Measurements from ENCODE around the gene CHST11.

CHST11 gene

GRCh38 chr12:104599272-104600035, 142.7 kb downstream of the CHST11 start:
- no peak overlapping the region for H3K27ac ChIP-seq (ENCODE audit: low read length)
- no peaks in the 10 kb centered on the region for H3K9me3 ChIP-seq (ENCODE audit: control insufficient read depth in 2 of 2, low read length in 2 of 2)
- no peak overlapping the region for H3K4me3 ChIP-seq (ENCODE audit: low read length in 2 of 2)
- H3K36me3 ChIP-seq (ENCODE audit: control insufficient read depth in 2 of 2, insufficient read depth in 2 of 2, low read length in 2 of 2): no peaks in the 10 kb centered on the region
- peaks cover 32% of the 10 kb centered on the region for H3K4me1 ChIP-seq (ENCODE audit: control insufficient read depth, insufficient read depth, low read length)
- no peak overlapping the region for H3K9ac ChIP-seq (ENCODE audit: low read length in 2 of 2)
- H3K27me3 ChIP-seq (ENCODE audit: control insufficient read depth in 1 of 2, insufficient read depth in 2 of 2, low read length in 2 of 2): no peaks in the 10 kb centered on the region

GRCh38 chr12:104600036-104600712, 143.4 kb downstream of the CHST11 start:
- Histone ChIP-seq H3K27ac (ENCODE audit: low read length) (no peak overlapping the region), H3K27me3 (ENCODE audit: control insufficient read depth in 1 of 2, insufficient read depth in 2 of 2, low read length in 2 of 2) (no peaks in the 10 kb centered on the region), H3K36me3 (ENCODE audit: control insufficient read depth in 2 of 2, insufficient read depth in 2 of 2, low read length in 2 of 2) (no peaks in the 10 kb centered on the region), H3K4me1 (ENCODE audit: control insufficient read depth, insufficient read depth, low read length) (peaks cover 35% of the 10 kb centered on the region), H3K9ac (ENCODE audit: low read length in 2 of 2) (no peak overlapping the region), H3K4me3 (ENCODE audit: low read length in 2 of 2) (no peak overlapping the region), H3K9me3 (ENCODE audit: control insufficient read depth in 2 of 2, low read length in 2 of 2) (no peaks in the 10 kb centered on the region)

- Histone ChIP-seq H3K4me3 (ENCODE audit: low read length in 2 of 2) (no peak overlapping the region), H3K9me3 (ENCODE audit: control insufficient read depth in 2 of 2, low read length in 2 of 2) (no peaks in the 10 kb centered on the region), H3K27ac (ENCODE audit: low read length) (no peak overlapping the region), H3K27me3 (ENCODE audit: control insufficient read depth in 1 of 2, insufficient read depth in 2 of 2, low read length in 2 of 2) (no peaks in the 10 kb centered on the region), H3K36me3 (ENCODE audit: control insufficient read depth in 2 of 2, insufficient read depth in 2 of 2, low read length in 2 of 2) (no peaks in the 10 kb centered on the region), H3K4me1 (ENCODE audit: control insufficient read depth, insufficient read depth, low read length) (peaks cover 32% of the 10 kb centered on the region), H3K9ac (ENCODE audit: low read length in 2 of 2) (no peak overlapping the region)
Observed at GRCh38 chr12:104600790-104601739, 144.3 kb downstream of the CHST11 start.

- H3K9ac ChIP-seq (ENCODE audit: low read length in 2 of 2): no peak overlapping the region
- no peaks in the 10 kb centered on the region for H3K36me3 ChIP-seq (ENCODE audit: control insufficient read depth in 2 of 2, insufficient read depth in 2 of 2, low read length in 2 of 2)
- H3K4me1 ChIP-seq (ENCODE audit: control insufficient read depth, insufficient read depth, low read length): peaks cover 25% of the 10 kb centered on the region
- no peaks in the 10 kb centered on the region for H3K27me3 ChIP-seq (ENCODE audit: control insufficient read depth in 1 of 2, insufficient read depth in 2 of 2, low read length in 2 of 2)
- no peak overlapping the region for H3K4me3 ChIP-seq (ENCODE audit: low read length in 2 of 2)
- no peaks in the 10 kb centered on the region for H3K9me3 ChIP-seq (ENCODE audit: control insufficient read depth in 2 of 2, low read length in 2 of 2)
- no peak overlapping the region for H3K27ac ChIP-seq (ENCODE audit: low read length)
Observed at GRCh38 chr12:104602406-104602805, 145.7 kb downstream of the CHST11 start.

GRCh38 chr12:104602896-104603295, 146.1 kb downstream of the CHST11 start:
- peaks cover 25% of the 10 kb centered on the region for H3K4me1 ChIP-seq (ENCODE audit: control insufficient read depth, insufficient read depth, low read length)
- H3K9ac ChIP-seq (ENCODE audit: low read length in 2 of 2): no peak overlapping the region
- no peaks in the 10 kb centered on the region for H3K9me3 ChIP-seq (ENCODE audit: control insufficient read depth in 2 of 2, low read length in 2 of 2)
- H3K4me3 ChIP-seq (ENCODE audit: low read length in 2 of 2): no peak overlapping the region
- H3K36me3 ChIP-seq (ENCODE audit: control insufficient read depth in 2 of 2, insufficient read depth in 2 of 2, low read length in 2 of 2): no peaks in the 10 kb centered on the region
- H3K27me3 ChIP-seq (ENCODE audit: control insufficient read depth in 1 of 2, insufficient read depth in 2 of 2, low read length in 2 of 2): no peaks in the 10 kb centered on the region
- H3K27ac ChIP-seq (ENCODE audit: low read length): no peak overlapping the region

GRCh38 chr12:104603545-104603973, 146.8 kb downstream of the CHST11 start:
- peak overlapping the region; percentile 46 for H3K27ac ChIP-seq (ENCODE audit: low read length)

GRCh38 chr12:104604070-104604994, 147.6 kb downstream of the CHST11 start:
- Histone ChIP-seq H3K27ac (ENCODE audit: low read length) (peak overlapping the region; percentile 46), H3K9ac (ENCODE audit: low read length in 2 of 2) (no peak overlapping the region), H3K27me3 (ENCODE audit: control insufficient read depth in 1 of 2, insufficient read depth in 2 of 2, low read length in 2 of 2) (no peaks in the 10 kb centered on the region), H3K9me3 (ENCODE audit: control insufficient read depth in 2 of 2, low read length in 2 of 2) (no peaks in the 10 kb centered on the region), H3K4me1 (ENCODE audit: control insufficient read depth, insufficient read depth, low read length) (peaks cover 25% of the 10 kb centered on the region), H3K36me3 (ENCODE audit: control insufficient read depth in 2 of 2, insufficient read depth in 2 of 2, low read length in 2 of 2) (no peaks in the 10 kb centered on the region), H3K4me3 (ENCODE audit: low read length in 2 of 2) (peak overlapping the region; percentile 15 to 21)

More at GRCh38 chr12:104603545-104603973, 146.8 kb downstream of the CHST11 start:
- Histone ChIP-seq H3K9ac (ENCODE audit: low read length in 2 of 2) (no peak overlapping the region), H3K4me1 (ENCODE audit: control insufficient read depth, insufficient read depth, low read length) (peaks cover 25% of the 10 kb centered on the region), H3K36me3 (ENCODE audit: control insufficient read depth in 2 of 2, insufficient read depth in 2 of 2, low read length in 2 of 2) (no peaks in the 10 kb centered on the region), H3K4me3 (ENCODE audit: low read length in 2 of 2) (peak overlapping the region in 1 of 2 donors; percentile 15), H3K27me3 (ENCODE audit: control insufficient read depth in 1 of 2, insufficient read depth in 2 of 2, low read length in 2 of 2) (no peaks in the 10 kb centered on the region), H3K9me3 (ENCODE audit: control insufficient read depth in 2 of 2, low read length in 2 of 2) (no peaks in the 10 kb centered on the region)

GRCh38 chr12:104604995-104605675, 148.4 kb downstream of the CHST11 start:
- Histone ChIP-seq H3K27ac (ENCODE audit: low read length) (no peak overlapping the region), H3K9me3 (ENCODE audit: control insufficient read depth in 2 of 2, low read length in 2 of 2) (no peaks in the 10 kb centered on the region), H3K27me3 (ENCODE audit: control insufficient read depth in 1 of 2, insufficient read depth in 2 of 2, low read length in 2 of 2) (no peaks in the 10 kb centered on the region), H3K36me3 (ENCODE audit: control insufficient read depth in 2 of 2, insufficient read depth in 2 of 2, low read length in 2 of 2) (no peaks in the 10 kb centered on the region), H3K4me1 (ENCODE audit: control insufficient read depth, insufficient read depth, low read length) (peaks cover 25% of the 10 kb centered on the region), H3K9ac (ENCODE audit: low read length in 2 of 2) (no peak overlapping the region), H3K4me3 (ENCODE audit: low read length in 2 of 2) (no peak overlapping the region)

GRCh38 chr12:104605685-104606084, 148.9 kb downstream of the CHST11 start:
- Histone ChIP-seq H3K4me1 (ENCODE audit: control insufficient read depth, insufficient read depth, low read length) (peaks cover 25% of the 10 kb centered on the region), H3K9me3 (ENCODE audit: control insufficient read depth in 2 of 2, low read length in 2 of 2) (no peaks in the 10 kb centered on the region), H3K27me3 (ENCODE audit: control insufficient read depth in 1 of 2, insufficient read depth in 2 of 2, low read length in 2 of 2) (no peaks in the 10 kb centered on the region), H3K27ac (ENCODE audit: low read length) (no peak overlapping the region), H3K36me3 (ENCODE audit: control insufficient read depth in 2 of 2, insufficient read depth in 2 of 2, low read length in 2 of 2) (no peaks in the 10 kb centered on the region), H3K4me3 (ENCODE audit: low read length in 2 of 2) (no peak overlapping the region), H3K9ac (ENCODE audit: low read length in 2 of 2) (no peak overlapping the region)

Data from stomach smooth muscle (tissue), 2 donors.